Cardiac fibroblast (primary cell): Measurements from ENCODE around the gene RBM20.

Experiments used
- DNase-seq, 2 donors: peaks; one replicate each; pipeline versions ENCODE4 v3.0.0 to v3.0.0-alpha.2; 2010; ENCODE audit warnings: low read depth in 2 of 2
- H3K4me3 ChIP-seq, 2 donors: replicated peaks in 1 of 2; 1 replicate in 1 of 2; 2 replicates in 1 of 2; pipeline ENCODE4 v1.5.1; 2011; ENCODE audit warnings: low read depth in 2 of 2, low read length in 2 of 2, mild to moderate bottlenecking in 2 of 2, moderate library complexity in 1 of 2
- TF ChIP-seq, protein P1 (sequence below): IDR thresholded peaks from one replicate; pipeline ENCODE4 v1.5.1; 2011; ENCODE audit warnings: low read depth, mild to moderate bottlenecking, low read length, inconsistent platforms

The RBM20 gene

GRCh38 chr10:110822035-110822711 is 178.0 kb downstream of the RBM20 start:
- H3K4me3 ChIP-seq: no peak overlapping the region
- TF ChIP-seq, protein P1, sequence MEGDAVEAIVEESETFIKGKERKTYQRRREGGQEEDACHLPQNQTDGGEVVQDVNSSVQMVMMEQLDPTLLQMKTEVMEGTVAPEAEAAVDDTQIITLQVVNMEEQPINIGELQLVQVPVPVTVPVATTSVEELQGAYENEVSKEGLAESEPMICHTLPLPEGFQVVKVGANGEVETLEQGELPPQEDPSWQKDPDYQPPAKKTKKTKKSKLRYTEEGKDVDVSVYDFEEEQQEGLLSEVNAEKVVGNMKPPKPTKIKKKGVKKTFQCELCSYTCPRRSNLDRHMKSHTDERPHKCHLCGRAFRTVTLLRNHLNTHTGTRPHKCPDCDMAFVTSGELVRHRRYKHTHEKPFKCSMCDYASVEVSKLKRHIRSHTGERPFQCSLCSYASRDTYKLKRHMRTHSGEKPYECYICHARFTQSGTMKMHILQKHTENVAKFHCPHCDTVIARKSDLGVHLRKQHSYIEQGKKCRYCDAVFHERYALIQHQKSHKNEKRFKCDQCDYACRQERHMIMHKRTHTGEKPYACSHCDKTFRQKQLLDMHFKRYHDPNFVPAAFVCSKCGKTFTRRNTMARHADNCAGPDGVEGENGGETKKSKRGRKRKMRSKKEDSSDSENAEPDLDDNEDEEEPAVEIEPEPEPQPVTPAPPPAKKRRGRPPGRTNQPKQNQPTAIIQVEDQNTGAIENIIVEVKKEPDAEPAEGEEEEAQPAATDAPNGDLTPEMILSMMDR: no peak
- no peak for DNase-seq

- TF ChIP-seq, protein P1: no peak
- DNase-seq: no peak
- H3K4me3 ChIP-seq: no peak overlapping the region
These were observed 178.7 kb downstream of the RBM20 start for GRCh38 chr10:110822712-110823311.

GRCh38 chr10:110824152-110824441 is 180.0 kb downstream of the RBM20 start:
- H3K4me3 ChIP-seq: no peak overlapping the region
- DNase-seq: no peak
- TF ChIP-seq, protein P1: no peak

- TF ChIP-seq, protein P1: no peak
- DNase-seq: no peak
- no peak overlapping the region for H3K4me3 ChIP-seq
These were observed 180.5 kb downstream of the RBM20 start for GRCh38 chr10:110824660-110825059.

DNA sequence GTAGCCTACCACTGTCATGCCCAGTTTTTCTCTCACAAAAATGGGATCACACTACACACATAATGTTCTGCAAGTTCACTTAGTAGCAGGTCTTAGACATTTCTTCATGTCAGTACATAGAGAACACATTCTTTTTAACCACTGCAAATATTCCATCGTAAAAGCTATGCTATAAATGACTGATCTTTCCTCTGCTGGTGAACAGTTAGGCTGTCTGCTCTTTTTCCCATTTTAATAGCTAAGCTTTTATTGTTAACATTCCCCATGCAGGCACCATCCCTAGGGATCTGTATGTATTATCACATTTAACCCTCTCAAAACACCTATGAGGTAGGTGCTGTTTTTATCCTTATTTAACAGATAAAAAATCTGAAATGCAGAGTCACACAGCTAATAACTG is 181.4 kb downstream of the RBM20 start:
- TF ChIP-seq, protein P1: no peak
- no peak for DNase-seq
- no peak overlapping the region for H3K4me3 ChIP-seq

DNA sequence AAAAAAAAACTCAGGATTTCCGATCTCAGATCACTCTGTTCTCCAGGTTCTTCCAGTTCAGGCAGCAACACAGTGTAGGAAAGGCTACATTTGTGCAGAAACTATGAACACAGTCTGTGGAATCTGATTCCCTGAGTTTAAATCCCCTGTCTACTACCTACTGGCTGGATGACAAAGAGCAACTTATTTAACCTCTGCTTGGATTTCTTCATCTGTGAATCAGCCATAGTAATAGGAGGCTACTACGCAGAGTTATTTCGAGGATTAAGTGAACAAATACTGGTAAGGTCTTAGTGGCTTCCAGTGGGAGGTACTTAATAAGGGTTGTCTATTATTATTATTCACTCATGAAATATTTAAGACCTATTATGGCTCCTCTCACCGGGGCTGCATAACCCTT is 183.3 kb downstream of the RBM20 start:
- DNase-seq: peak; percentile 26 to 46
- TF ChIP-seq, protein P1: no peak
- no peak overlapping the region for H3K4me3 ChIP-seq

DNA sequence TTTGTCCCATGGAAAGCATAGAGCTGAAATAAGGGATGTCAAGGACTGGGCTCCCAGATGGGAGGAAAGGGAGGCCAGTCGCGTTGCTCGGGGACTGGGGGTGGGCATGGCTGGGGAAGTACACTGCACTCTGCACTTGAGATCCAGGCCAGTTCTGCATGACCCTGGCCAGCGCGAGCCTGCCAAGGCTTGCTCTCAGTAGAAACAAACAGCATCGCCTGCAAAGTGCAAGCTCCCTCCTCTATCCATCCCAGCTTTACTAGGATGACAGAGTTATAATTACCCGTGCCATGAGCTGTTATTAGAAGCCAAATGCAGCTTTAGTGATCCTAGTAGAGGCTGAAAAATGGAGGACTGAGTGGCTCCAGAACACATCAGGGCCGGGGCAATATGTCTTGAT is 183.7 kb downstream of the RBM20 start:
- TF ChIP-seq, protein P1: no peak
- H3K4me3 ChIP-seq: no peak overlapping the region
- no peak for DNase-seq
